ENCODE data around the gene FBXO36. TPM values are rescaled to one million over a fixed set of nuclear protein-coding genes. Genes with fewer than 3 reads are reported as not detected.

The FBXO36 gene
- total and polyA plus RNA-seq, 2 of the 13 experiments (the other 11 are each of a cell fraction or from before 2014, with no cell fraction given) = 2.8 TPM

- TF ChIP-seq CERS6 (CRISPR knock-in tag; IDR thresholded peaks at IDR 0.05) = no peak
- no peak for TF ChIP-seq GPBP1L1 (CRISPR knock-in tag; IDR thresholded peaks at IDR 0.05)
- peak; percentile 26; the same call in 1 of the 2 replicates for TF ChIP-seq CBX5 (CRISPR knock-in tag; IDR thresholded peaks at IDR 0.05; ENCODE audit: borderline replicate concordance)
- TF ChIP-seq NFE2L1 (CRISPR knock-in tag; IDR thresholded peaks at IDR 0.05; ENCODE audit: borderline replicate concordance) = 0 out of 2 replicates have a peak, but pooled peaks have one; percentile 21
- TF ChIP-seq ZNF124 (CRISPR knock-in tag; IDR thresholded peaks at IDR 0.05) = peak; percentile 79; the same call in 1 of the 2 replicates
- TF ChIP-seq STAG1 (CRISPR knock-in tag; IDR thresholded peaks at IDR 0.05) = no peak
- TF ChIP-seq ZNF652 (CRISPR knock-in tag; IDR thresholded peaks at IDR 0.05; ENCODE audit: borderline replicate concordance, low read depth) = no peak
- no peak for TF ChIP-seq RERE (CRISPR knock-in tag; IDR thresholded peaks at IDR 0.05; ENCODE audit: low read depth)
- no peak; the same call in 1 of the 2 replicates for TF ChIP-seq ZNF790 (CRISPR knock-in tag; IDR thresholded peaks at IDR 0.05; ENCODE audit: borderline replicate concordance)
- TF ChIP-seq CHD2 (IDR thresholded peaks at IDR 0.05; ENCODE audit: low read depth, low read length) = no peak; the same call in 1 of the 2 replicates
- no peak for TF ChIP-seq FOSL1 (CRISPR knock-in tag; IDR thresholded peaks at IDR 0.05; ENCODE audit: borderline replicate concordance)
- TF ChIP-seq, protein P1, sequence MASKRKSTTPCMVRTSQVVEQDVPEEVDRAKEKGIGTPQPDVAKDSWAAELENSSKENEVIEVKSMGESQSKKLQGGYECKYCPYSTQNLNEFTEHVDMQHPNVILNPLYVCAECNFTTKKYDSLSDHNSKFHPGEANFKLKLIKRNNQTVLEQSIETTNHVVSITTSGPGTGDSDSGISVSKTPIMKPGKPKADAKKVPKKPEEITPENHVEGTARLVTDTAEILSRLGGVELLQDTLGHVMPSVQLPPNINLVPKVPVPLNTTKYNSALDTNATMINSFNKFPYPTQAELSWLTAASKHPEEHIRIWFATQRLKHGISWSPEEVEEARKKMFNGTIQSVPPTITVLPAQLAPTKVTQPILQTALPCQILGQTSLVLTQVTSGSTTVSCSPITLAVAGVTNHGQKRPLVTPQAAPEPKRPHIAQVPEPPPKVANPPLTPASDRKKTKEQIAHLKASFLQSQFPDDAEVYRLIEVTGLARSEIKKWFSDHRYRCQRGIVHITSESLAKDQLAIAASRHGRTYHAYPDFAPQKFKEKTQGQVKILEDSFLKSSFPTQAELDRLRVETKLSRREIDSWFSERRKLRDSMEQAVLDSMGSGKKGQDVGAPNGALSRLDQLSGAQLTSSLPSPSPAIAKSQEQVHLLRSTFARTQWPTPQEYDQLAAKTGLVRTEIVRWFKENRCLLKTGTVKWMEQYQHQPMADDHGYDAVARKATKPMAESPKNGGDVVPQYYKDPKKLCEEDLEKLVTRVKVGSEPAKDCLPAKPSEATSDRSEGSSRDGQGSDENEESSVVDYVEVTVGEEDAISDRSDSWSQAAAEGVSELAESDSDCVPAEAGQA (IDR thresholded peaks at IDR 0.05; ENCODE audit: low read depth) = peak; percentile 66; the same call in 1 of the 2 replicates
- TF ChIP-seq, protein P1 (CRISPR knock-in tag; IDR thresholded peaks at IDR 0.05; ENCODE audit: borderline replicate concordance) = no peak
- no peak for TF ChIP-seq ZNF713 (CRISPR knock-in tag; IDR thresholded peaks at IDR 0.05)
These were observed at the start of gene FBXO36 (continued) for GRCh38 chr2:229922449-229923386.

Data from HepG2 (cell line).